Stomach (tissue), 9 donors: Measurements from ENCODE around the gene PRELID1. TPM values are rescaled to one million over a fixed set of nuclear protein-coding genes. Genes with fewer than 3 reads are reported as not detected.

ENCODE experiments used
- DNase-seq, 2 donors: peaks; one replicate each; pipeline versions ENCODE4 v3.0.0 to v3.0.0-alpha.2; 2013 to 2019
- H3K27ac ChIP-seq, 5 donors: fragments of 200-600 bp in 4 of 5; sonication (generic) in 4 of 5; one replicate each; pipeline ENCODE4 v1.5.1; 2013 to 2019; ENCODE audit warnings: mild to moderate bottlenecking in 1 of 5, moderate library complexity in 1 of 5
- H3K27me3 ChIP-seq, 3 donors: fragments of 200-600 bp; sonication (generic); one replicate each; pipeline ENCODE4 v1.5.1; 2017 to 2019; ENCODE audit warnings: mixed run types in 1 of 3
- H3K36me3 ChIP-seq, 4 donors: fragments of 200-600 bp; sonication (generic); 1 replicate in 3 of 4; 2 replicates in 1 of 4; pipeline ENCODE4 v1.5.1; 2016 to 2019
- H3K4me1 ChIP-seq, 4 donors: fragments of 200-600 bp; sonication (generic); one replicate each; pipeline ENCODE4 v1.5.1; 2016 to 2019
- H3K4me3 ChIP-seq, 4 donors: fragments of 200-600 bp; sonication (generic) in 3 of 4; one replicate each; pipeline ENCODE4 v1.5.1; 2016 to 2019; ENCODE audit warnings: mild to moderate bottlenecking in 1 of 4
- H3K9me3 ChIP-seq, 4 donors: fragments of 200-600 bp; sonication (generic); one replicate each; pipeline ENCODE4 v1.5.1; 2016 to 2019
- CTCF ChIP-seq, 7 experiments: fragments of 450-650 bp in 4 of 7; fragments of 200-600 bp in 3 of 7; sonication (generic) in 3 of 7; IDR thresholded peaks; one replicate each; pipeline ENCODE4 v1.5.1; 2016 to 2019; ENCODE audit warnings: antibody characterized with exemption in 7 of 7, control low read depth in 2 of 7, mild to moderate bottlenecking in 1 of 7
- EP300 ChIP-seq: sonication (generic); formaldehyde crosslinking; IDR thresholded peaks from one replicate; pipeline ENCODE4 v1.6.1; 2017; ENCODE audit warnings: antibody characterized with exemption
- POLR2A ChIP-seq, 4 donors: fragments of 450-650 bp; IDR thresholded peaks; one replicate each; pipeline ENCODE4 v1.6.1; 2016; ENCODE audit warnings: antibody characterized with exemption in 4 of 4, control low read depth in 2 of 4, mild to moderate bottlenecking in 1 of 4, moderate library complexity in 1 of 4
- POLR2AphosphoS5 ChIP-seq, 3 donors: sonication (generic); formaldehyde crosslinking; IDR thresholded peaks; one replicate each; pipeline ENCODE4 v1.6.1; 2016; ENCODE audit warnings: antibody characterized with exemption in 3 of 3
- WGBS, 5 donors: extraction: QIAGEN DNeasy Blood & Tissue Kit in 3 of 5; methylation state at CpG; one replicate each; pipeline versions ENCODE4 v1.1.5 to v1.1.7; 2013 to 2018; 5-methylcytosine and 5-hydroxymethylcytosine counted together
- intact Hi-C: fragments of 100-400 bp; cut with DNase I; formaldehyde crosslinking; loops from one replicate; pipeline ENCODE4 v1.15.1; 2023; ENCODE audit warnings: low total_unique reads
- polyA plus RNA-seq, 3 donors: library from polyadenylated mRNA; stranded (reverse); fragments of 200-250 nt; gene quantifications; one replicate each; pipeline ENCODE4 v1.2.3, GENCODE V29; 2013
- total RNA-seq, 5 donors: library from RNA; depleted of rRNA; stranded (reverse); fragments of >200 nt; gene quantifications; one replicate each; pipeline versions ENCODE4 v1.1.0 to v1.2.3, GENCODE V29; 2014 to 2016
- donor health status: healthy with polysubstance abuse.
- donor health status: Bipolar disorder and iron deficiency.
- donor health status: healthy.

PRELID1 gene
- total and polyA plus RNA-seq, 8 donors = 82.4 to 201 (median 135) TPM

DNA sequence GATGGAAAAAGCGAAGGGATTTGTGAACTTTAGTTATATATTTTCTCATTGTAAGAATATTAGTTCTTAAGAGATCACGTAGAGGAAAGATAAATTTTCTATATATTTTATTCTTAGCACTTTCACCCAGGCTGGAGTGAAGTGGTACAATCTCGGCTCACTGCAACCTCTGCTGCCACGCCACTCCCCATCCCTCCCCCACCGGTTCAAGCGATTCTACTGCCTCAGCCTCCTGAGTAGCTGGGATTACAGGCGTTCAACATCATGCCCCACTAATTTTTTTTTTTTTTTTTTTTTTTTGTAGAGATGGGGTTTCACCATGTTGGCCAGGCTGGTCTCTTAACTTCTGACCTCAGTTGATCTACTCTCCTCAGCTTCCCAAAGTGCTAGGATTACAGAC, 42.6 kb upstream of the PRELID1 start:
- Histone ChIP-seq H3K4me1 (peaks cover 0 to 16% (median 0%) of the 10 kb centered on the region in 4 donors), H3K9me3 (no peaks in the 10 kb centered on the region), H3K36me3 (peaks cover 35 to 98% (median 93%) of the 10 kb centered on the region in 4 donors), H3K4me3 (no peak overlapping the region), H3K27me3 (no peaks in the 10 kb centered on the region), H3K27ac (no peak overlapping the region)
- no peak for DNase-seq
- TF ChIP-seq EP300 (no peak), POLR2A (IDR thresholded peaks at IDR 0.05) (no peak), CTCF (IDR thresholded peaks at IDR 0.05) (no peak), POLR2AphosphoS5 (IDR thresholded peaks at IDR 0.05) (no peak)
- intact Hi-C loops = no loop called here
- WGBS, 5 donors = 89 to 91% (median 90%) methylated on average over 7 of the region's 7 CpGs

DNA sequence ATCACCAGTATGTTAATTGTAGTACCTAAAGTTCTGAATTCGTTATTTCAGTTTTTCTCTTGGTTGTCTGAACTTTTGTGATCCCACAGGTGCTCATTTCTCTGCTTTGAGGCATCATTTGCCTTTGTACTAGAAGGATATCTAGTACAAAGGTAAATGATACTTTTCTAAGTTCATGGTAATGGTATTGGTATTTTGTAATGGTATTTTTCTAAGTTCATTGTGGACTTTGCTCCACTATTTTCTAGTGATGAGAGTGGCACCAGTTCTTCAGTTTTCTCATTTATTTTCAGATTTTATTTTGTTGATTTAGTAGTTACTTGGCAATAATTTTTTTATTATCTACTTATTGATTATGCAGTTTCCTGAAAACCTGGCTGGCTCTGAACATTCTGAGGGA, 42.1 kb upstream of the PRELID1 start:
- WGBS, 5 donors = 82 to 97% (median 88%) methylated on average over 1 of the region's 1 CpG
- Histone ChIP-seq H3K27me3 (no peaks in the 10 kb centered on the region), H3K9me3 (no peaks in the 10 kb centered on the region), H3K36me3 (peaks cover 39 to 98% (median 95%) of the 10 kb centered on the region in 4 donors), H3K4me3 (no peak overlapping the region), H3K27ac (no peak overlapping the region), H3K4me1 (peaks cover 0 to 16% (median 0%) of the 10 kb centered on the region in 4 donors)
- TF ChIP-seq POLR2AphosphoS5 (IDR thresholded peaks at IDR 0.05) (no peak), EP300 (no peak), POLR2A (IDR thresholded peaks at IDR 0.05) (no peak), CTCF (IDR thresholded peaks at IDR 0.05) (no peak)
- intact Hi-C loops = no loop called here
- no peak for DNase-seq

DNA sequence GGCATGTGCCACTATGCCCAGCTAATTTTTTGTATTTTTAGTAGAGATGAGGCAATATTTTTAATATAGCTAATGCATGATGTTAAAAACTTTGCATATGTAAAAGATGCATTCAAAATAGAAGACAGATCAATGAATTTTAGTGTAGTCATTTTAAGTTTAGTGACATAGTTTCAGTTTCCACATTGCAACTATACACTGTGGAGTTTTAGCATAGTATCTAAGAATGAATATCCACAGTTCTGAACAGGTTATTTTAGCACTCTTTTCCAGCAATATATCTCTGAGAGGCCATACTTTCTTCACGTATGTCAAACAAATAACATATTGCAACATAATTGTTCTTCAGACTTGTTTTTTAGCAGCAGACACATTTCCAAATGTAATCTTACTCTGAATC, 39.4 kb upstream of the PRELID1 start:
- no peak for TF ChIP-seq POLR2A (IDR thresholded peaks at IDR 0.05)
- no peak for DNase-seq
- Histone ChIP-seq H3K27me3 (no peaks in the 10 kb centered on the region), H3K4me3 (no peak overlapping the region), H3K4me1 (peaks cover 0 to 16% (median 0%) of the 10 kb centered on the region in 4 donors), H3K27ac (no peak overlapping the region), H3K9me3 (no peaks in the 10 kb centered on the region), H3K36me3 (peaks cover 32 to 98% (median 95%) of the 10 kb centered on the region in 4 donors)
- intact Hi-C loops = no loop called here
- WGBS, 5 donors = 0 to 90% (median 81%) methylated on average over 1 of the region's 1 CpG

DNA sequence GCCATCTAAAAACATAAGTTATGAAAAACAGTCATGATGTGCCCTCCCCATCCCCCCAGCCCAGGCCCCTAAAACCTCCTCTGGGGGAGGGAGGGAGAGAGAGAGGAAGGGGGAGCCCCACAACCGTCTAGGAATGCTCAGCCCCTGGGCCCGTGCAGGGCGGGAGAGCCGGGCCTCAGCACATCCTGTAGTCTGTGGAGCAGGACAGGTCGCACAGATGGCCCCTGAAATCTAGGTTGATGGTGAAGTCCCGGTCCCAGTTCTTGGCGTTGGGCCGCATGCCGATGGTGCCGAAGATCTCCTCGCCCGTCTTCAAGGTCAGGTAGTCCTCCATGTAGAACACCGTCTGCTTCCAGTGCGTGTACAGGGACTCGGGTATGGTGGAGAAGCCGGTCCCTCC, 38.2 kb upstream of the PRELID1 start:
- no peak overlapping the region for H3K27ac ChIP-seq
- DNase-seq = no peak
- no peak overlapping the region for H3K4me3 ChIP-seq
- H3K27me3 ChIP-seq = no peaks in the 10 kb centered on the region
- peaks cover 41 to 98% (median 95%) of the 10 kb centered on the region in 4 donors for H3K36me3 ChIP-seq
- peaks cover 0 to 16% (median 5%) of the 10 kb centered on the region in 4 donors for H3K4me1 ChIP-seq
- no peaks in the 10 kb centered on the region for H3K9me3 ChIP-seq
- WGBS, 5 donors = 92 to 95% (median 93%) methylated on average over 16 of the region's 16 CpGs
- intact Hi-C loops = no loop called here
- TF ChIP-seq POLR2A (IDR thresholded peaks at IDR 0.05) = no peak
- no peak for TF ChIP-seq POLR2AphosphoS5 (IDR thresholded peaks at IDR 0.05)
- TF ChIP-seq EP300 = no peak
- no peak for TF ChIP-seq CTCF (IDR thresholded peaks at IDR 0.05)

- Histone ChIP-seq H3K36me3 (peaks cover 43 to 95% (median 89%) of the 10 kb centered on the region in 4 donors), H3K4me1 (peaks cover 0 to 32% (median 7%) of the 10 kb centered on the region in 4 donors), H3K9me3 (no peaks in the 10 kb centered on the region), H3K27ac (no peak overlapping the region), H3K27me3 (no peaks in the 10 kb centered on the region), H3K4me3 (no peak overlapping the region)
- intact Hi-C loops = no loop called here
- whole genome bisulfite sequencing, 5 donors = 93 to 96% (median 95%) methylated on average over 7 of the region's 7 CpGs
- TF ChIP-seq POLR2AphosphoS5 (IDR thresholded peaks at IDR 0.05) = no peak
- TF ChIP-seq EP300 = no peak
- peak in 1 of 2 donors; percentile 19 for DNase-seq
Measured at GRCh38 chr5:177269232-177269895, 34.2 kb upstream of the PRELID1 start.
